Thyroid gland (tissue), 4 donors: ENCODE data around the gene ATRIP. TPM values are rescaled to one million over a fixed set of nuclear protein-coding genes. Genes with fewer than 3 reads are reported as not detected.
"Not testable (repeated sequence)": the region's sequence is repeated elsewhere in the genome, so short reads cannot be mapped to it uniquely, and the experiment has no call there.

Experiments
- DNase-seq, 2 donors: peaks; one replicate each; pipeline ENCODE4 v3.0.0-alpha.2; 2019
- H3K27ac ChIP-seq, 3 donors: fragments of 200-600 bp; sonication (generic); 1 replicate in 2 of 3; 2 replicates in 1 of 3; pipeline ENCODE4 v1.5.1; 2016 to 2019; ENCODE audit warnings: mild to moderate bottlenecking in 1 of 3, moderate library complexity in 1 of 3
- H3K27me3 ChIP-seq: fragments of 200-600 bp; sonication (generic); one replicate; pipeline ENCODE4 v1.5.1; 2019
- H3K36me3 ChIP-seq, 2 donors: fragments of 200-600 bp; sonication (generic); one replicate each; pipeline ENCODE4 v1.5.1; 2016 to 2019
- H3K4me1 ChIP-seq, 2 donors: fragments of 200-600 bp; sonication (generic); one replicate each; pipeline ENCODE4 v1.5.1; 2017 to 2019
- H3K4me3 ChIP-seq, 3 donors: fragments of 200-600 bp; sonication (generic); replicated peaks in 1 of 3; 1 replicate in 2 of 3; 2 replicates in 1 of 3; pipeline ENCODE4 v1.5.1; 2016; ENCODE audit warnings: mild to moderate bottlenecking in 1 of 3
- H3K9me3 ChIP-seq: fragments of 200-600 bp; sonication (generic); one replicate; pipeline ENCODE4 v1.5.1; 2017
- CTCF ChIP-seq, 6 experiments: fragments of 200-600 bp in 3 of 6; fragments of 450-650 bp in 3 of 6; sonication (generic) in 3 of 6; IDR thresholded peaks; one replicate each; pipeline ENCODE4 v1.5.1; 2016 to 2019; ENCODE audit warnings: antibody characterized with exemption in 6 of 6, mild to moderate bottlenecking in 2 of 6, inconsistent platforms in 1 of 6, moderate library complexity in 1 of 6
- POLR2A ChIP-seq, 2 donors: fragments of 450-650 bp; IDR thresholded peaks; one replicate each; pipeline ENCODE4 v1.6.1; 2017; ENCODE audit warnings: antibody characterized with exemption in 2 of 2, mild to moderate bottlenecking in 2 of 2, moderate library complexity in 1 of 2
- WGBS, 2 donors: methylation state at CpG; one replicate each; pipeline ENCODE4 v1.1.5; 2017; 5-methylcytosine and 5-hydroxymethylcytosine counted together
- intact Hi-C: fragments of 100-400 bp; cut with DNase I; formaldehyde crosslinking; loops from one replicate; pipeline ENCODE4 v1.15.1; 2023
- total RNA-seq, 4 donors: library from RNA; depleted of rRNA; stranded (reverse); fragments of >200 nt; gene quantifications; one replicate each; pipeline ENCODE4 v1.2.3, GENCODE V29; 2016

ATRIP gene
- total RNA-seq, 4 donors from 2014 or later = 8.4 to 13.9 (median 11.0) TPM

GRCh38 chr3:48476426-48477053 lies 30.0 kb downstream of the ATRIP start:
- peaks cover 17 to 30% of the 10 kb centered on the region in 2 donors for H3K4me1 ChIP-seq
- H3K36me3 ChIP-seq = no peaks in the 10 kb centered on the region
- DNase-seq = no peak
- no peaks in the 10 kb centered on the region for H3K9me3 ChIP-seq
- no peaks in the 10 kb centered on the region for H3K27me3 ChIP-seq
- no peak overlapping the region for H3K27ac ChIP-seq
- H3K4me3 ChIP-seq = no peak overlapping the region
- 84 to 91% methylated on average over 9 of the region's 9 CpGs for WGBS, 2 donors
- TF ChIP-seq CTCF (IDR thresholded peaks at IDR 0.05) (no peak), POLR2A (IDR thresholded peaks at IDR 0.05) (no peak)
- intact Hi-C loops = no loop called here

GRCh38 chr3:48477959-48478520 lies 31.5 kb downstream of the ATRIP start:
- WGBS, 2 donors = 87 to 88% methylated on average over 8 to 9 of the region's 9 CpGs
- H3K4me3 ChIP-seq = no peak overlapping the region
- no peak for TF ChIP-seq POLR2A (IDR thresholded peaks at IDR 0.05)
- TF ChIP-seq CTCF (IDR thresholded peaks at IDR 0.05) = no peak
- no peaks in the 10 kb centered on the region for H3K27me3 ChIP-seq
- intact Hi-C loops = no loop called here
- DNase-seq = no peak
- no peaks in the 10 kb centered on the region for H3K36me3 ChIP-seq
- no peaks in the 10 kb centered on the region for H3K9me3 ChIP-seq
- no peak overlapping the region for H3K27ac ChIP-seq
- H3K4me1 ChIP-seq = peaks cover 7 to 22% of the 10 kb centered on the region in 2 donors

GRCh38 chr3:48478626-48479555 lies 32.4 kb downstream of the ATRIP start:
- Histone ChIP-seq H3K36me3 (no peaks in the 10 kb centered on the region), H3K27ac (no peak overlapping the region), H3K4me1 (peaks cover 0 to 13% of the 10 kb centered on the region in 2 donors), H3K27me3 (no peaks in the 10 kb centered on the region), H3K9me3 (no peaks in the 10 kb centered on the region), H3K4me3 (no peak overlapping the region)
- DNase-seq = no peak
- TF ChIP-seq POLR2A (IDR thresholded peaks at IDR 0.05) (no peak), CTCF (IDR thresholded peaks at IDR 0.05) (no peak)
- WGBS, 2 donors = 79 to 85% methylated on average over 12 to 19 of the region's 19 CpGs
- intact Hi-C loops = no loop called here

- WGBS, 2 donors = 97% methylated on average over 11 of the region's 11 CpGs
- H3K27me3 ChIP-seq, H3K4me3 ChIP-seq, H3K4me1 ChIP-seq, H3K36me3 ChIP-seq, DNase-seq, H3K9me3 ChIP-seq, H3K27ac ChIP-seq, intact Hi-C loops: not testable (repeated sequence)
Observed at GRCh38 chr3:48480891-48481290, 34.4 kb downstream of the ATRIP start.

- H3K27ac ChIP-seq, H3K9me3 ChIP-seq, H3K4me1 ChIP-seq, DNase-seq, H3K27me3 ChIP-seq, intact Hi-C loops, H3K4me3 ChIP-seq, H3K36me3 ChIP-seq: not testable (repeated sequence)
- WGBS, 2 donors = 82 to 89% methylated on average over 6 of the region's 6 CpGs
Observed at GRCh38 chr3:48482822-48483221, 36.3 kb downstream of the ATRIP start.

- intact Hi-C loops = no loop called here
- no peak for DNase-seq
- WGBS, 2 donors = 96 to 97% methylated on average over 5 of the region's 5 CpGs
Observed at GRCh38 chr3:48486952-48487351, 40.4 kb downstream of the ATRIP start.

More at GRCh38 chr3:48486952-48487351, 40.4 kb downstream of the ATRIP start:
- TF ChIP-seq POLR2A (IDR thresholded peaks at IDR 0.05) (no peak), CTCF (IDR thresholded peaks at IDR 0.05) (no peak)
- Histone ChIP-seq H3K4me1 (no peaks in the 10 kb centered on the region), H3K36me3 (no peaks in the 10 kb centered on the region), H3K9me3 (no peaks in the 10 kb centered on the region), H3K27ac (no peak overlapping the region), H3K4me3 (no peak overlapping the region), H3K27me3 (no peaks in the 10 kb centered on the region)
